HL-60 (cell line): ENCODE data around the gene MAP2.

Experiments
- POLR2AphosphoS5 ChIP-seq: IDR thresholded peaks from 2 replicates; pipeline ENCODE4 v1.6.1; 2012; ENCODE audit warnings: low read depth
- SPI1 ChIP-seq: IDR thresholded peaks from 2 replicates; pipeline ENCODE4 v1.6.1; 2012; ENCODE audit warnings: low read depth, mild to moderate bottlenecking, borderline replicate concordance

DNA sequence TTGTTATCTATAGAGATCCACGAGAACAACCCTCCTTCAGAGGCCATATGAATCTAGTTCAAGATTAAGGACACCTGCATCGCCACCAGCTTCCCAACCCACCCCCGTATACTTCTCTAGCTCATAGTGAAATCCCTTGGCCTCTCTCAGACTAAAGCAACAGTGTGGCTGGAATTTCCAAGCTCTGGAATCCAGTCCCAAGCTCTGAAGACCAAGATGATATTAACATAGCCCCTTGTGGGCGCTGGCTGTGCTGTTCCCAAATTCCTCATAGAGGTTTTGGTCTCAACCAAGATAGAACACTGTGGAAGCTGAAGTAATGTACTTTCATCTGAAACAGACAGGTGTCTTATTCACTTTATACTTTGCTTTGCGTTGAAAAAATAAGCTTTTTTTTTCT lies 139.6 kb downstream of the MAP2 start:
- TF ChIP-seq POLR2AphosphoS5 (no peak), SPI1 (no peak)
